ENCODE results near the gene AGPAT3.

DNA sequence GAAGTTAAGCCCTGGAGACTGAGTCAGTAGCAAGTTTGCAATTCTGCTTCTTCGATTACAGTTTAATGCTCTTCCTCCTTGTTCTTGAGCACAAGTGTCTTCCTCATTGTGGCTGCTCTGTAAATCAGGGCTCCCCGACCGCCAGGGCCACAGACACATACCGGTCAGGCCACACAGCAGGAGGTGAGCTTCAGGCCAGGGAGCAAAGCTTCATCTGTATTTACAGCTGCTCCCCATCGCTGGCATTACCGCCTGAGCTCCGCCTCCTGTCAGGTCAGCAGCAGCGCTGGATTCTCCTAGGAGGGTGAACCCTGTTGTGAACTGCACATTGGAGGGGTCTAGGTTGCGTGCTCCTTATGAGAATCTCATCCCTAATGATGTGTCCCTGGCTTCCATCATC, 145.4 kb downstream of the AGPAT3 start:
- TF ChIP-seq CTCF (IDR thresholded peaks at IDR 0.05) (no peak), POLR2AphosphoS5 (IDR thresholded peaks at IDR 0.05) (no peak), EP300 (IDR thresholded peaks at IDR 0.05) (no peak)
